ENCODE data around the gene SMG6.

DNA sequence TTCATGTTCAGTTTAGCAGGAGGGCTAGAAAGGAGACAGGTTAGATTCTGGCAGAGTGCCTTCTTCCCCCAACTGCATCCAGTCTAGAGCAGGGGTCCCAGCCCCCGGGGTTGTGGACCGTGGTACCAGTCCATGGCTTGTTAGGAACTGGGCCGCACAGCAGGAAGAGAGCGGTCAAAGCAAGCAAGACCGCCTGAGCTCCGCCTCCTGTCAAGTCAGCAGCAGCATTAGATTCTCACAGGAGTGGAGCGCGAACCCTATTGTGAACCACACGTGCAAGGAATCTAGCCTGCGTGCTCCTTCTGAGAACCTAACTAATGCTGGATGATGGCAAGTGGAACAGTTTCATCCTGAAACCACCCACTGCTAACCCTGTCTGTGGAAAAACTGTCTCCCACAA lies 153.7 kb downstream of the SMG6 start:
- TF ChIP-seq CREB1 (IDR thresholded peaks at IDR 0.05; ENCODE audit: low read depth) (no peak), TAF1 (IDR thresholded peaks at IDR 0.05; ENCODE audit: low read depth) (no peak), CEBPB (IDR thresholded peaks at IDR 0.05) (no peak)

Measured in Ishikawa (cell line).